Mesenchymal stem cell (in vitro differentiated cells and primary cell): ENCODE data around the gene NLGN1.

Experiments
- DNase-seq: peaks from one replicate; pipeline ENCODE4 v3.0.0-alpha.2; 2013
- H2AFZ ChIP-seq: one replicate; pipeline ENCODE4 v1.6.1; 2013; ENCODE audit warnings: low read depth, mild to moderate bottlenecking, control low read depth, inconsistent platforms, low read length, moderate library complexity
- H2AK5ac ChIP-seq: 2 replicates; pipeline ENCODE4 v1.6.1; 2013; ENCODE audit warnings: low read length, moderate library complexity, mild to moderate bottlenecking, inconsistent platforms; ENCODE audit not compliant: severe bottlenecking
- H2BK120ac ChIP-seq: one replicate; pipeline ENCODE4 v1.6.1; 2013; ENCODE audit warnings: low read depth, mild to moderate bottlenecking, inconsistent platforms, low read length, moderate library complexity
- H2BK12ac ChIP-seq, 2 experiments: one replicate each; pipeline ENCODE4 v1.6.1; 2013; ENCODE audit warnings: inconsistent platforms in 2 of 2, low read length in 2 of 2, mild to moderate bottlenecking in 2 of 2, moderate library complexity in 2 of 2, control low read depth in 1 of 2
- H2BK15ac ChIP-seq: one replicate; pipeline ENCODE4 v1.6.1; 2013; ENCODE audit warnings: mild to moderate bottlenecking, low read depth, inconsistent platforms; ENCODE audit not compliant: poor library complexity, severe bottlenecking
- H2BK5ac ChIP-seq: 2 replicates; pipeline ENCODE4 v1.6.1; 2013; ENCODE audit warnings: low read depth, mild to moderate bottlenecking, low read length, control low read depth, inconsistent platforms; ENCODE audit not compliant: poor library complexity, severe bottlenecking
- H3K14ac ChIP-seq, 2 experiments: one replicate each; pipeline ENCODE4 v1.6.1; 2013; ENCODE audit warnings: inconsistent platforms in 2 of 2, low read length in 2 of 2, control low read depth in 1 of 2, mild to moderate bottlenecking in 1 of 2, moderate library complexity in 1 of 2
- H3K18ac ChIP-seq, 2 experiments: one replicate each; pipeline ENCODE4 v1.6.1; 2013; ENCODE audit warnings: inconsistent platforms in 2 of 2, low read length in 2 of 2, control low read depth in 1 of 2, low read depth in 1 of 2, mild to moderate bottlenecking in 1 of 2
- H3K23ac ChIP-seq, 2 experiments: one replicate each; pipeline ENCODE4 v1.6.1; 2013; ENCODE audit warnings: inconsistent platforms in 2 of 2, low read length in 2 of 2, mild to moderate bottlenecking in 2 of 2, moderate library complexity in 2 of 2, control low read depth in 1 of 2
- H3K27ac ChIP-seq: 2 replicates; pipeline ENCODE4 v1.5.1; 2013; ENCODE audit warnings: mild to moderate bottlenecking, moderate library complexity, low read length, control low read depth, inconsistent platforms; ENCODE audit not compliant: poor library complexity, severe bottlenecking
- H3K27me3 ChIP-seq, 2 experiments: 2 replicates each; pipeline versions ENCODE4 v1.6.1 to v1.7.0; 2013; ENCODE audit warnings: low read length in 2 of 2, mild to moderate bottlenecking in 2 of 2, moderate library complexity in 2 of 2, control low read depth in 1 of 2, inconsistent platforms in 1 of 2; ENCODE audit not compliant: control insufficient read depth in 1 of 2, insufficient read depth in 1 of 2
- H3K36me3 ChIP-seq, 2 experiments: 2 replicates each; pipeline versions ENCODE4 v1.6.1 to v1.7.0; 2013; ENCODE audit warnings: low read length in 2 of 2, control low read depth in 1 of 2, inconsistent platforms in 1 of 2, low read depth in 1 of 2, mild to moderate bottlenecking in 1 of 2; ENCODE audit not compliant: insufficient read depth in 2 of 2, control insufficient read depth in 1 of 2
- H3K4ac ChIP-seq, 2 experiments: one replicate each; pipeline ENCODE4 v1.6.1; 2013; ENCODE audit warnings: inconsistent platforms in 2 of 2, low read length in 2 of 2, mild to moderate bottlenecking in 2 of 2, moderate library complexity in 2 of 2, control low read depth in 1 of 2, low read depth in 1 of 2
- H3K4me1 ChIP-seq: 2 replicates; pipeline ENCODE4 v1.6.1; 2013; ENCODE audit warnings: low read depth, low read length, control low read depth; ENCODE audit not compliant: control insufficient read depth, insufficient read depth
- H3K4me2 ChIP-seq: 2 replicates; pipeline ENCODE4 v1.6.1; 2013; ENCODE audit warnings: low read length, mild to moderate bottlenecking, inconsistent platforms; ENCODE audit not compliant: poor library complexity, severe bottlenecking
- H3K4me3 ChIP-seq, 2 experiments: 2 replicates each; pipeline versions ENCODE4 v1.5.1 to v1.7.0; 2013; ENCODE audit warnings: low read length in 2 of 2, mild to moderate bottlenecking in 2 of 2, control low read depth in 1 of 2, low read depth in 1 of 2; ENCODE audit not compliant: insufficient read depth in 1 of 2
- H3K79me1 ChIP-seq: replicated peaks from 2 replicates; pipeline ENCODE4 v1.6.1; 2013; ENCODE audit warnings: mild to moderate bottlenecking, control low read depth, low read length, inconsistent platforms; ENCODE audit not compliant: poor library complexity, severe bottlenecking
- H3K9ac ChIP-seq: 2 replicates; pipeline ENCODE4 v1.7.0; 2013; ENCODE audit warnings: mild to moderate bottlenecking, low read length, moderate library complexity
- H3K9me3 ChIP-seq: 2 replicates; pipeline ENCODE4 v1.7.0; 2013; ENCODE audit warnings: mild to moderate bottlenecking, low read length; ENCODE audit not compliant: control insufficient read depth
- H4K8ac ChIP-seq: one replicate; pipeline ENCODE4 v1.6.1; 2013; ENCODE audit warnings: inconsistent platforms, mild to moderate bottlenecking, low read length, moderate library complexity
- H4K91ac ChIP-seq: one replicate; pipeline ENCODE4 v1.6.1; 2013; ENCODE audit warnings: mild to moderate bottlenecking, low read length, inconsistent platforms
- WGBS: methylation state at CpG from one replicate; pipeline ENCODE4 v1.1.7; 2013; ENCODE audit warnings: mixed read lengths; 5-methylcytosine and 5-hydroxymethylcytosine counted together

NLGN1 gene

DNA sequence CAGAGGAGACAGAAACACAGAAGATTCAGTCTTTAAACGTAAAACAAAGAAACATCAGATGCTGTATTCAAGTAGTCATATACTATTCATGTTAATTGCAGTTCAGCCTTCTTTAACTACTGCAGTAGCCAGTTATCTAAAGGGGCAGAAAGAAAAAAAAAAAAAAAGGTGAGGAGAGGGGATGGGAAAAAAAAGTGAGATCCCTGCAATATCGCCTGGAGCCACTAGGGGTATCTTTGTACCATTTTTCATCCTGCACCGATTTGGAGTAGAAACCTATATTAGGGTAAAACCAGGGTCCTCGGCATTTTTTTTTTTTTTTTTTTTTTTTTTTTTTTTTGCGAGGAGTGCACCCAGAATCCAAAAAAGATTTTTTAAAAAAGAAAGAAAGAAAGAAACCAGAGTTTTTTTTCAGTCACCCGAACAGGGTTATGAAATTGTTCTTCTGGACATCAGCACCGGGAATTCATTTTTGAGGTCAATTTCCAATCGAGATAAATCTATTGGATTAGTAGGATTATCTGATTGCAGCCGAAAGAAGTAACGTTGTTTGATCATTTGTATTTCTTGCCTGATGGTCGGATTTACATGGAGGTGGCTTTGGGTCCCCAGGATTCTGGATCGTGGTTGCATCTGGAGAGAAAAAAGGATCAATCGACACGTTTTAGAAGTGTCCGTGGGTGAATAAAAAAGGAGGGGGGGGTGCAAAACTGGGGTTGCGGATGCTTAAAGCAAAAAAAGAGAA lies 186.7 kb downstream of the NLGN1 start:
- H3K9me3 ChIP-seq = no peaks in the 10 kb centered on the region
- 8% methylated on average over 12 of the region's 16 CpGs for WGBS
- H3K27ac ChIP-seq = no peak overlapping the region

DNA sequence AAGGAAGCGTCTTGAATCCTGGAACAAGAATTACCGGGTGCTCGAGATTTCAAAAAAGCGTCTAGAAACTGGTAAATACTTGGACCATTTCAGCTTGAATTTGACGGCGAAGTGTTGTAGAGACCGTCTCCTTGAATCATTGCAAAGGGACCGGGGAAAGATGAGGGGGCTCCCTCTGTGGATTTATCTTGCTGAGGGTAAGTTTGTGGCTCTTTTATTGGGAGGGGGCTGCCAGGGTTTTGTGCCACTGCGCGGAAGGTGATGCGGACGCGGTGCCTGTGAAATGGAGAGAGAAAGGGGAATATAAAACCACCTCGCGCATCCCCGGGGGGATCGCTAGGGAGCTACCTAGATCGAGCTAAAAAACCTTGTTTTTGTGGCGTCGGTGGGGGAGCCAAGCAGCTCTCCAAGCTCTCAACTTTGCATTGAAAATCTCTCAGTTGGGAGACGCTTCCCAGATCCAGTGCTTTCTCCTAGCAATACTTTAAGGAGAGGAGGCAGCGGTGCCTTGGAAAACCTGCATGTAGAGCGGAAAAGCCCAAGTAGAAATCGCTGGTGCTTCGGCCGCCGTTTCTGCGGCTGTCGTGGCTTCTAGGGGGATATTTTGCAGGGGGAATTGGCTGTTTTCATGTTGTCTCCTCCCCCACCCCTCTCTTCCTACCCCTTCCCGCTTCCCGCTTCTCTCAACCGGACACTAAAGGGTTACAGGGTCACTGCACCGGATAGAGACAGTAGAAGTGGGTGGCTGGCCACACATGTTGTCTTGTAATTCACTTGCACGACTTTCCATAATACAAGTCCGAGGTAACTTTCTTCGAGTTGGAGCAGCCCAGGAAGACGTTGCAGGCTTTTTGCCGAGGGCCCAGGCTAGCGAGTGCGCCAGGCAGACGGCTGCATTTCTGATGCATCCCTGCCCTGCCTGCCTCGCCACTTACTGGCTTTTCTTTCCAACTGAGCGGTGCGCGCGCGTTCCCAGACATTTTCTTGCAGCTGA lies 187.6 kb downstream of the NLGN1 start:
- H3K14ac ChIP-seq = peak overlapping the region in 1 of 2 experiments; percentile 20
- H3K4me2 ChIP-seq = peak overlapping the region; percentile 97
- peak overlapping the region; percentile 67 for H3K9ac ChIP-seq
- no peak overlapping the region for H3K27ac ChIP-seq
- peaks cover 7% of the 10 kb centered on the region for H3K4me1 ChIP-seq
- peak; percentile 60 for DNase-seq
- H3K18ac ChIP-seq = peak overlapping the region in 1 of 2 experiments; percentile 62
- H4K8ac ChIP-seq = no peak overlapping the region
- H2BK5ac ChIP-seq = no peak overlapping the region
- H3K9me3 ChIP-seq = no peaks in the 10 kb centered on the region
- no peak overlapping the region for H3K4ac ChIP-seq
- H2AFZ ChIP-seq = peak overlapping the region; percentile 63
- H2BK12ac ChIP-seq = no peak overlapping the region
- WGBS = under 1% methylated on average over 45 of the region's 47 CpGs
- H3K4me3 ChIP-seq = peak overlapping the region; percentile 14 to 79
- H2AK5ac ChIP-seq = no peak overlapping the region
- no peaks in the 10 kb centered on the region for H3K36me3 ChIP-seq
- H4K91ac ChIP-seq = no peak overlapping the region
- peak overlapping the region in 1 of 2 experiments; percentile 89 for H3K23ac ChIP-seq
- H3K27me3 ChIP-seq = peaks cover 0 to 11% of the 10 kb centered on the region in 2 experiments
- H3K79me1 ChIP-seq = no peaks in the 10 kb centered on the region
- H2BK120ac ChIP-seq = no peak overlapping the region
- H2BK15ac ChIP-seq = no peak overlapping the region

More for the DNA sequence above, 186.7 kb downstream of the NLGN1 start:
- Histone ChIP-seq H3K14ac (no peak overlapping the region), H2BK5ac (no peak overlapping the region), H4K8ac (no peak overlapping the region), H3K4me1 (peaks cover 7% of the 10 kb centered on the region), H2AK5ac (no peak overlapping the region), H3K4ac (no peak overlapping the region), H3K4me3 (peak overlapping the region in 1 of 2 experiments; percentile 79), H2AFZ (no peak overlapping the region), H3K4me2 (peak overlapping the region; percentile 97), H2BK120ac (no peak overlapping the region), H4K91ac (no peak overlapping the region), H3K79me1 (no peaks in the 10 kb centered on the region), H2BK15ac (no peak overlapping the region), H2BK12ac (no peak overlapping the region), H3K36me3 (no peaks in the 10 kb centered on the region), H3K23ac (no peak overlapping the region), H3K18ac (no peak overlapping the region), H3K9ac (peak overlapping the region; percentile 67), H3K27me3 (peaks cover 0 to 11% of the 10 kb centered on the region in 2 experiments)
- peak; percentile 66 for DNase-seq

DNA sequence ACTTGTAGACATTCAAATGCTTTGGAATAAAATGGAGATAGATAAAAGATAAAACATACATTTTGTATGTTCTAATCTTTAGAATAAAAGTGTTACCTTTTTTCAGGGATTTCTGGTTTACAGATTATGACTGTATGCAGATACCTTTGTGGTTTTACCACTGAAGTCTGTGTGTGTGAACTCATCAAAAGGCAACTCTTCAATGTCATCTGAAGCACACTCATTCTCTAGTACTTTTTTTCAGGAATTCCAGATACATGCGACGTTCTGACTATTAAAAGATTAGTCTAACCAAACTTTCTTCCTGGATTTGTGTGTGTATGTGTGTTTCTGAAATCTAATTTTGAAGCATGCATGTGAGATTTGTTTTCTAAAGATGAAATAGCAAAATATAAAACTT lies 188.6 kb downstream of the NLGN1 start:
- H3K9ac ChIP-seq = no peak overlapping the region
- H3K27me3 ChIP-seq = peaks cover 0 to 11% of the 10 kb centered on the region in 2 experiments
- no peaks in the 10 kb centered on the region for H3K79me1 ChIP-seq
- H4K8ac ChIP-seq = no peak overlapping the region
- DNase-seq = no peak
- no peak overlapping the region for H3K4ac ChIP-seq
- no peak overlapping the region for H3K27ac ChIP-seq
- peaks cover 7% of the 10 kb centered on the region for H3K4me1 ChIP-seq
- no peak overlapping the region for H2AK5ac ChIP-seq
- no peaks in the 10 kb centered on the region for H3K9me3 ChIP-seq
- WGBS = no CpG with 5 or more reads among the region's 2 CpGs
- no peak overlapping the region for H3K14ac ChIP-seq
- no peak overlapping the region for H2BK5ac ChIP-seq
- H2BK12ac ChIP-seq = no peak overlapping the region
- no peak overlapping the region for H2BK15ac ChIP-seq
- no peak overlapping the region for H3K18ac ChIP-seq
- H3K4me2 ChIP-seq = no peak overlapping the region
- no peak overlapping the region for H4K91ac ChIP-seq
- H2AFZ ChIP-seq = no peak overlapping the region
- H3K23ac ChIP-seq = no peak overlapping the region
- no peak overlapping the region for H3K4me3 ChIP-seq
- no peak overlapping the region for H2BK120ac ChIP-seq
- H3K36me3 ChIP-seq = no peaks in the 10 kb centered on the region

DNA sequence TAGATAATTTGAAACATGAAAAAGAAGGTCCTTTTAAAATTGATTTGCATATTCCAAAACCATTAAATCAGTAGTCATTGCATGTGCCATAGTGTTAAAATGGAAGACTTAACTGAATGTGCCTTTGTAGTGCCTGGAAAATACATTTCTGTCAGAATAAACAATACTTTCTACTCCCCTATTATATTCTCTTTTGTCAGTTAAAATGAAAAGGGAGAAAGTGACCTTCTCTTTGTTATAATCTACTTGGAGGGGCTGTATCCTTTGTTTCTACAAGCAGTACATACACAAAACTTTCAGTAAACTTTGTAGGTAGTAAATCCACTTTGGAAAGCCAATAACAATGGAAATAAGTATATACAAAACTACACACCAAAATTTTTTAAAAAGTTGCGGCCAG lies 189.5 kb downstream of the NLGN1 start:
- Histone ChIP-seq H3K23ac (no peak overlapping the region), H3K27me3 (peaks cover 0 to 11% of the 10 kb centered on the region in 2 experiments), H3K9me3 (no peaks in the 10 kb centered on the region), H2AFZ (no peak overlapping the region), H3K18ac (no peak overlapping the region), H3K9ac (no peak overlapping the region), H4K91ac (no peak overlapping the region), H4K8ac (no peak overlapping the region), H3K4me3 (no peak overlapping the region), H3K36me3 (no peaks in the 10 kb centered on the region), H3K27ac (no peak overlapping the region), H2BK5ac (no peak overlapping the region), H3K14ac (no peak overlapping the region), H2AK5ac (no peak overlapping the region), H2BK15ac (no peak overlapping the region), H3K4ac (no peak overlapping the region), H3K4me2 (no peak overlapping the region), H2BK120ac (no peak overlapping the region), H3K79me1 (no peaks in the 10 kb centered on the region), H2BK12ac (no peak overlapping the region), H3K4me1 (peaks cover 7% of the 10 kb centered on the region)
- DNase-seq = no peak
- WGBS = no CpG with 5 or more reads among the region's 1 CpG
